ENCODE data around the gene QPCT. TPM values are rescaled to one million over a fixed set of nuclear protein-coding genes. Genes with fewer than 3 reads are reported as not detected.

The QPCT gene
- total RNA-seq, 1 donor from 2014 or later, result 4.9 TPM

DNA sequence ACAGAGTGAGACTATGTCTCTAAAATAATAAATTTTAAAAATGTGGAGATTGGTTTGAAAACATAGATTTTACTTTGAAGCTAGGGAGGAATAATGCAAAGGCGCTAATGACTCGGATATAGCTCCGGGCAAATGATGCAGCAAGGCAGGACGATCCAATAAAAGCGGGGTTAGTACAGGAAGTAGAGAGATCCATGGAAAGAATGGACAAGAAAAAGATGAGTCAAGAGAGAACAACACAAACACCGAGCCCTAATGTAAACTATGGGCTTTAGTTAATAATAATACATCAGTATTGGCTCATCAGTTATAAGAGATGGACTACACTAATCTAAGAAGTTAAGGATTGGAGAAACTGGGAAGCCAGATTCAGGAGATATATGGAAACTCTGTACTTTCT is 74.5 kb downstream of the QPCT start:
- intact Hi-C loops (cut with DNase I), result loop anchor here (10.0 kb wide), 1 partner anchor 416 kb away; no protein-coding TSS in a partner anchor
- no peaks in the 10 kb centered on the region for H3K4me1 ChIP-seq
- DNase-seq (no peak), ATAC-seq (no peak)
- no peaks in the 10 kb centered on the region for H3K27me3 ChIP-seq
- H3K9me3 ChIP-seq, result no peaks in the 10 kb centered on the region
- H3K4me3 ChIP-seq, result no peak overlapping the region
- H3K27ac ChIP-seq, result no peak overlapping the region
- TF ChIP-seq, protein P1, sequence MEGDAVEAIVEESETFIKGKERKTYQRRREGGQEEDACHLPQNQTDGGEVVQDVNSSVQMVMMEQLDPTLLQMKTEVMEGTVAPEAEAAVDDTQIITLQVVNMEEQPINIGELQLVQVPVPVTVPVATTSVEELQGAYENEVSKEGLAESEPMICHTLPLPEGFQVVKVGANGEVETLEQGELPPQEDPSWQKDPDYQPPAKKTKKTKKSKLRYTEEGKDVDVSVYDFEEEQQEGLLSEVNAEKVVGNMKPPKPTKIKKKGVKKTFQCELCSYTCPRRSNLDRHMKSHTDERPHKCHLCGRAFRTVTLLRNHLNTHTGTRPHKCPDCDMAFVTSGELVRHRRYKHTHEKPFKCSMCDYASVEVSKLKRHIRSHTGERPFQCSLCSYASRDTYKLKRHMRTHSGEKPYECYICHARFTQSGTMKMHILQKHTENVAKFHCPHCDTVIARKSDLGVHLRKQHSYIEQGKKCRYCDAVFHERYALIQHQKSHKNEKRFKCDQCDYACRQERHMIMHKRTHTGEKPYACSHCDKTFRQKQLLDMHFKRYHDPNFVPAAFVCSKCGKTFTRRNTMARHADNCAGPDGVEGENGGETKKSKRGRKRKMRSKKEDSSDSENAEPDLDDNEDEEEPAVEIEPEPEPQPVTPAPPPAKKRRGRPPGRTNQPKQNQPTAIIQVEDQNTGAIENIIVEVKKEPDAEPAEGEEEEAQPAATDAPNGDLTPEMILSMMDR (IDR thresholded peaks at IDR 0.05), result no peak
- H3K36me3 ChIP-seq, result no peaks in the 10 kb centered on the region

DNA sequence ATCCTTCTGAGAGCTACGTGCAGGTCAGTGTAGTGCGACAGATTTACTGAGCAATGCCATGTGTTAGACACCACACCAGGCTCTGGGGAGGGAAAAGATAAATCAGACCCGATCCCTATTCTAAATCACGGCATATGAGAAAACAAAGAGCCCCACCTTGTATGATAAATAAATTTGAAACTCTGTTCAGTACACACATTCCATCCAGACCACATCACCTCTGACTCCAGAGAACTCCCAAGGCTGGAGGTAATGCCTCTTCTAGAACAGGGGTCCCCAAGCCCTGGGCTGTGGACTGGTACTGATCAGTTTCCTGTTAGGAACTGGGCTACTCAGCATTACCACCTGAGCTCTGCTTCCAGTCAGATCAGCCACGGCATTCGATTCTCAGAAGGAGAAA is 77.3 kb downstream of the QPCT start:
- H3K36me3 ChIP-seq, result no peaks in the 10 kb centered on the region
- no peaks in the 10 kb centered on the region for H3K27me3 ChIP-seq
- H3K9me3 ChIP-seq, result no peaks in the 10 kb centered on the region
- no peaks in the 10 kb centered on the region for H3K4me1 ChIP-seq
- DNase-seq (no peak), ATAC-seq (no peak)
- H3K27ac ChIP-seq, result no peak overlapping the region
- TF ChIP-seq, protein P1 (IDR thresholded peaks at IDR 0.05), result no peak
- intact Hi-C loops (cut with DNase I), result no loop called here
- H3K4me3 ChIP-seq, result no peak overlapping the region

DNA sequence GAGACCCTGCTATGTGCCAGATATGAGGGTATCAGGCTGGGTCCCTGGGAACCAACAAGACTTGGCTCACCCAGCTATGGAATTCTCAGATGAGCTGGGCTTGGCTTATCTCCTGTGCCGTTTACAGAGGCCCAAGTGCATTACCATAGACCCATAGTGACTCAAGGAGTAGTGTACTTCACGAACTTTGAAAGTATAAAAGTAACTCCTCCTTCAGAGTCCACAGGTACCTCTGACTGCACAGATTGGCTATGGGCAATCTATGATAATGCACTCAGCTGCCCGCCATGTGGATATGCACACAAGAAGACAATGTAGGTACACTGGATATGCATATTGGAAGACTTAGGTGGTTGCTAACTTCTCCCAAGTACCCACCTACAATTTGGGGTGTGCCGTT is 78.4 kb downstream of the QPCT start:
- Histone ChIP-seq H3K4me3 (no peak overlapping the region), H3K27me3 (no peaks in the 10 kb centered on the region), H3K9me3 (no peaks in the 10 kb centered on the region), H3K27ac (no peak overlapping the region), H3K4me1 (no peaks in the 10 kb centered on the region), H3K36me3 (no peaks in the 10 kb centered on the region)
- TF ChIP-seq, protein P1 (IDR thresholded peaks at IDR 0.05), result no peak
- ATAC-seq (no peak), DNase-seq (no peak)
- intact Hi-C loops (cut with DNase I), result no loop called here

Other genes starting within 250 kb of the QPCT start
- 57.1 TPM for gene EIF2AK2, start 187.7 kb upstream of the QPCT start, total RNA-seq
- gene SULT6B1, start 156.0 kb upstream of the QPCT start, total RNA-seq, result not detected
- 38.8 TPM for gene CEBPZOS, start 148.1 kb upstream of the QPCT start, total RNA-seq
- 47.7 TPM for gene CEBPZ, start 113.0 kb upstream of the QPCT start, total RNA-seq
- gene NDUFAF7, start 113.0 kb upstream of the QPCT start, total RNA-seq, result 16.7 TPM
- gene PRKD3, start 19.8 kb upstream of the QPCT start, total RNA-seq, result 43.6 TPM

Data from upper lobe of right lung (tissue), 1 donor.